SJSA1 (cell line): ENCODE measurements around the gene KRTAP4-11. TPM values are rescaled to one million over a fixed set of nuclear protein-coding genes. Genes with fewer than 3 reads are reported as not detected.
"Not testable (repeated sequence)": the region's sequence is repeated elsewhere in the genome, so short reads cannot be mapped to it uniquely, and the experiment has no call there.

ENCODE experiments used
- DNase-seq, 2 experiments: peaks; one replicate each; pipeline ENCODE4 v3.0.0-alpha.2; 2015 to 2020; ENCODE audit warnings: low spot score in 2 of 2, low read depth in 1 of 2
- H3K27ac ChIP-seq: fragments of 250-450 bp; sonication (Bioruptor Pico); 2 replicates; pipeline ENCODE4 v1.5.1; 2020; ENCODE audit warnings: mild to moderate bottlenecking, moderate library complexity
- H3K27me3 ChIP-seq: fragments of 250-450 bp; sonication (Bioruptor Pico); replicated peaks from 2 replicates; pipeline ENCODE4 v1.5.1; 2020; ENCODE audit warnings: mild to moderate bottlenecking, moderate library complexity
- H3K36me3 ChIP-seq: fragments of 250-450 bp; sonication (Bioruptor Pico); 2 replicates; pipeline ENCODE4 v1.5.1; 2020; ENCODE audit warnings: mild to moderate bottlenecking
- H3K4me1 ChIP-seq: fragments of 250-450 bp; sonication (Bioruptor Pico); replicated peaks from 2 replicates; pipeline ENCODE4 v1.6.1; 2021; ENCODE audit warnings: mild to moderate bottlenecking
- H3K4me3 ChIP-seq: fragments of 250-450 bp; sonication (Bioruptor Pico); 2 replicates; pipeline ENCODE4 v1.5.1; 2020; ENCODE audit warnings: mild to moderate bottlenecking
- H3K9me3 ChIP-seq: fragments of 250-450 bp; sonication (Bioruptor Pico); replicated peaks from 2 replicates; pipeline ENCODE4 v1.5.1; 2020; ENCODE audit warnings: mild to moderate bottlenecking
- total RNA-seq: library from RNA; depleted of rRNA; stranded (reverse); fragments of >200 nt; shearing (Covaris generic); gene quantifications from 2 replicates; pipeline ENCODE4 v1.2.3, GENCODE V29; 2014

Gene KRTAP4-11
- total RNA-seq, 1 experiment from 2014 or later: not detected

DNA sequence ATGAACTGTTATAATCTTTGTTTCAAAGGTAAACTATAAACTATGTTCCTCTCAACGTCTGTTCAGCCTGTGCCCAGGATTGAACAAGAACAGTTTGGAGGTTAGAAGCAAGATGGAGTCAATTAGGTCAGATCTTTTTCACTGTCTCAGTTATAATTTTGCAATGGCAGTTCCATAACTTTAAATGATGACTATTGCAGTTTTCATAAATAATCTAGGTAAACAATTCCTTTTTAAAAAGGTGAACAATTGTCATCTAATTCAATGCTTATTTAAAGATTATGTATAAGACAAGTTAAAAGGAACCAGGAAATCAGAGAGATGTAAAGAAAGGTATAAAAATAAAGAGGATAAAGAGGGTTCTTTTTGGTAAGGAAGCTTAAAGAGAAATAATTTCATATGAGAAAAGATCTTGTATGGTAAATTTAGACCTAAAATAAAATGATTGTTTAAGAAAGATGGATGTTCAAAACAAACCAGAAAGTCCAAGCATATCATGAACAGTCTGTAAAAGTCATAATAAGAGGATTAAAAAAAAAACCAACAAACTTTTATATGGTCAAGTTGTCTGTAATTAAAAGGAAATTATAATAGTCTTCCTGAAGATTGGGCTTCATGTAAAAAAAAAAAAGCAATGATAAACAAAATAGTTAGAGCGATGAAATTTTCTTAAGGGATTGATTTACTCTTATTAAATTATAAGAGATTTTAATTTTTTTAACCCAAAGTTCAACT, 6.9 kb downstream of the KRTAP4-11 start:
- no peak for DNase-seq
- Histone ChIP-seq H3K36me3 (no peaks in the 10 kb centered on the region), H3K27me3 (no peaks in the 10 kb centered on the region), H3K4me1 (peaks cover 4% of the 10 kb centered on the region), H3K27ac (no peak overlapping the region), H3K9me3 (no peaks in the 10 kb centered on the region), H3K4me3 (no peak overlapping the region)

- H3K36me3 ChIP-seq, H3K27ac ChIP-seq, H3K4me3 ChIP-seq: not testable (repeated sequence)
Observed at GRCh38 chr17:41108728-41109386, 9.3 kb downstream of the KRTAP4-11 start.

GRCh38 chr17:41107941-41108450, 10.2 kb downstream of the KRTAP4-11 start:
- Histone ChIP-seq H3K36me3 (no peaks in the 10 kb centered on the region), H3K27ac (no peak overlapping the region), H3K4me3 (no peak overlapping the region), H3K4me1 (peaks cover 15% of the 10 kb centered on the region), H3K9me3 (no peaks in the 10 kb centered on the region), H3K27me3 (no peaks in the 10 kb centered on the region)
- DNase-seq: no peak

More at GRCh38 chr17:41108728-41109386, 9.3 kb downstream of the KRTAP4-11 start:
- not testable (repeated sequence) for H3K27me3 ChIP-seq, DNase-seq, H3K4me1 ChIP-seq, H3K9me3 ChIP-seq

GRCh38 chr17:41105347-41105746, 12.8 kb downstream of the KRTAP4-11 start, which contains the start of gene KRTAP4-9:
KRTAP4-9 (plus strand) TSS chr17:41105389; CDS start chr17:41105389, 0 bp downstream.
- H3K9me3 ChIP-seq, H3K36me3 ChIP-seq, H3K4me3 ChIP-seq, H3K27me3 ChIP-seq, DNase-seq: not testable (repeated sequence)
- Histone ChIP-seq H3K4me1 (peaks cover 15% of the 10 kb centered on the region), H3K27ac (peak within 1 kb of the TSS; percentile 56)

DNA sequence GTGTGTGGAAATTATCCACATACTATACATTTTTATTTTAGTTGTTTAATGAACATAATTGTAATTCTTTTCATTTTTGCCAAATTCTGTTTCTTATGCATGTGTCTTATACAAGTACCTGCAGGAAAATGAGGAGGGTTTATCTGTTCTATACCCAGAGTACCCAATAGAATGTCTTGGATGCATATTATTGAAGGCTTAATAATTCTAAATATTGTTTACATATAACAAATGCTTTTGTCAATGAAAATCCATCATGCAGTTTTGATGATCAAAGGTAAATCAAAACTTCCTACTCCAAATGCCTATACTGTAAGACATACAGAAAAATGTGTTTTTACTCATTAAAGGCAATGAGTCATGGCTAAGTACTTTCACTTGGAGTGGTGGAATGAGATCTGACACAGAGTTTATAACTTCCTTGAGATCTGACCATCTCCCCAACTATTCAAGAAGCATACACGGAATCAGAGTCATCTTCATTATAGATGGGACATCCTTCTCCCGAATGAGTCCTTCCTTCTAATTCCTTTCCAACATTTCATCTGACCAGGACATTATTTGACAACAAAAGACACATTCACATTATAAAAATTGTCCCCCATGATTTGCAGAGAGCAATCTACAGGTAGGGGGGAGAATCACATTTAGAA, 13.7 kb downstream of the KRTAP4-11 start:
- not testable (repeated sequence) for H3K27me3 ChIP-seq, H3K36me3 ChIP-seq, H3K4me3 ChIP-seq, H3K9me3 ChIP-seq
- DNase-seq: peak in 1 of 2 experiments; percentile 37
- H3K27ac ChIP-seq: peak overlapping the region; percentile 56
- H3K4me1 ChIP-seq: peaks cover 20% of the 10 kb centered on the region

GRCh38 chr17:41103896-41104295, 14.3 kb downstream of the KRTAP4-11 start:
- Histone ChIP-seq H3K4me3 (no peak overlapping the region), H3K9me3 (no peaks in the 10 kb centered on the region), H3K4me1 (peaks cover 21% of the 10 kb centered on the region), H3K27ac (peak overlapping the region; percentile 56), H3K36me3 (no peaks in the 10 kb centered on the region), H3K27me3 (no peaks in the 10 kb centered on the region)
- peak in 1 of 2 experiments; percentile 46 for DNase-seq

DNA sequence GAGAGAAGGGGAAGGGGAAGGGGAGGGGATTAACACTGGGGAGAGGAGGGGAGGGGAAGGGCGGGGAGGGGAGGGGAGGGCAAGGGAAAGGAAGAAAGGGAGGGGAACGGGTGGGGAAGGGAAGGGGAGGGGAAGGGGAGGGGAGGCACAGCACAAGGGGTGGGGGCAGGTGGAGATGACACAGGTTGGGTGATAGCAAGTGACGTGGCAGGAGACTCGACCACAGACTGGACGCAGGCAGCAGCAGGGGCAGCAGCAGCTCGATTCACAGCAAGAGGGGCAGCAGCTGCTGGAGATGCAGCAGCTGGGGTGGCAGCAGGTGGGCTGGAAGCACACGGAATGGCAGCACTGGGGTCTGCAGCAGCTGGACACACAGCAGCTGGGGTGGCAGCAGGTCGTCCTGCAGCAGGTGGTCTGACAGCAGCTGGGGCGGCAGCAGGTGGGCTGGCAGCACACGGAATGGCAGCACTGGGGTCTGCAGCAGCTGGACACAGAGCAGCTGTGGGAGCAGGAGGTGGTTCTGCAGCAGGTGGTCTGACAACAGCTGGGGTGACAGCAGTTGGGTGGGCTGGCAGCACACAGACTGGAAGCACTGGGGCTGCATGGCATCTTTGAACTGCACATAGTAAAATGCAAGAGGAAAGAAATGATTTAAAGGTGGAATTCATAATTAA, 16.4 kb downstream of the KRTAP4-11 start, which contains the start of gene KRTAP4-16:
Gene KRTAP4-16, minus strand, starts transcription at position 624 of the 674 bp plus-strand sequence. Its CDS starts 0 bp downstream, at position 624.
- no peaks in the 10 kb centered on the region for H3K36me3 ChIP-seq
- DNase-seq: no peak
- peaks cover 22% of the 10 kb centered on the region for H3K4me1 ChIP-seq
- H3K4me3 ChIP-seq: no peak within 1 kb of the TSS
- no peaks in the 10 kb centered on the region for H3K9me3 ChIP-seq
- no peak within 1 kb of the TSS for H3K27ac ChIP-seq
- H3K27me3 ChIP-seq: no peaks in the 10 kb centered on the region

DNA sequence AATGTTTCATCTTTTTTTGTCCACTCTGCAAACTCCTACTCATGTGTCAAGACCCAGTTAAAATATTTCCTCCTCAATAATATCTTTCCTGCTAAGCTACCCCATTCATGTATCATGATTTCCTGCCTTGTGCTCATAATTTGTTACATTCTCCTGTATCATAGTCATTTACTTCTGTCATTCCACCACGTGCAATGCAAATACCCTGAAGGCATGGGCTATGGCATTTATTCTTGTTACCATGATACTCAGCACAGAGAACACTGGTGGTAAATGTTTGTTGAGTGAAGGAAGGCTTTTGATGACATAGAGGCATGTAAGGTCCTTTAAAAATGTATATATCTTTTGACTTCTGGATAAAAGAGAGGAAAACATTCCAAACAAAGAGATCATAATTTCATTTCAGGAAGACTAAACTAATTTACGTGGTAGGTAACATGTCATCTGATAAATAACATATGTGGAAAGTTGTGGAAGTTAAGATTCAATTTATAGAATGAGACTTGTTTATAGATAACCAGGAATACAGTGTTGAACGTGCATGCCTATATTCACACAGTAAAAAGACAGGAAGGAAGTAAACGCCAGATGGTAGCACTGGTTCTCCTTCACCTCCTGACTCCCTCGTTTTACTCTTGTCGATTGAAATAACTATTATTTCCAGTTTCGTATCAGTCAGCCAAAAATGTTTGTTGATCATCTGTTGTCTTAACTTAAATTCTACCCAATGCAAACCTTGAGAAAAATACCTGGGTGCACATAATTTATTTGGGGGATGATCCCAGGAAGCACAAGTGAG, 18.3 kb downstream of the KRTAP4-11 start:
- not testable (repeated sequence) for H3K27me3 ChIP-seq, H3K36me3 ChIP-seq, H3K4me3 ChIP-seq, H3K9me3 ChIP-seq
- peak; percentile 57 to 72 for DNase-seq
- H3K27ac ChIP-seq: peak overlapping the region; percentile 60
- peaks cover 19% of the 10 kb centered on the region for H3K4me1 ChIP-seq

- no peaks in the 10 kb centered on the region for H3K36me3 ChIP-seq
- no peaks in the 10 kb centered on the region for H3K27me3 ChIP-seq
- H3K4me1 ChIP-seq: peaks cover 16% of the 10 kb centered on the region
- no peak overlapping the region for H3K4me3 ChIP-seq
- DNase-seq: no peak
- no peak overlapping the region for H3K27ac ChIP-seq
- H3K9me3 ChIP-seq: no peaks in the 10 kb centered on the region
Observed at GRCh38 chr17:41098481-41098880, 19.7 kb downstream of the KRTAP4-11 start.

GRCh38 chr17:41098042-41098441, 20.1 kb downstream of the KRTAP4-11 start, which contains the start of gene KRTAP4-8:
KRTAP4-8 (minus strand) TSS chr17:41098142; CDS start chr17:41098084, 58 bp downstream.
- DNase-seq: no peak
- no peak within 1 kb of the TSS for H3K4me3 ChIP-seq
- H3K27me3 ChIP-seq: no peaks in the 10 kb centered on the region
- H3K27ac ChIP-seq: no peak within 1 kb of the TSS
- H3K36me3 ChIP-seq: no peaks in the 10 kb centered on the region
- peaks cover 12% of the 10 kb centered on the region for H3K4me1 ChIP-seq
- no peaks in the 10 kb centered on the region for H3K9me3 ChIP-seq

- Histone ChIP-seq H3K9me3 (no peaks in the 10 kb centered on the region), H3K4me1 (peaks cover 12% of the 10 kb centered on the region), H3K4me3 (no peak overlapping the region), H3K27ac (no peak overlapping the region), H3K36me3 (no peaks in the 10 kb centered on the region), H3K27me3 (no peaks in the 10 kb centered on the region)
- DNase-seq: no peak
Observed at GRCh38 chr17:41096055-41096454, 22.1 kb downstream of the KRTAP4-11 start.

DNA sequence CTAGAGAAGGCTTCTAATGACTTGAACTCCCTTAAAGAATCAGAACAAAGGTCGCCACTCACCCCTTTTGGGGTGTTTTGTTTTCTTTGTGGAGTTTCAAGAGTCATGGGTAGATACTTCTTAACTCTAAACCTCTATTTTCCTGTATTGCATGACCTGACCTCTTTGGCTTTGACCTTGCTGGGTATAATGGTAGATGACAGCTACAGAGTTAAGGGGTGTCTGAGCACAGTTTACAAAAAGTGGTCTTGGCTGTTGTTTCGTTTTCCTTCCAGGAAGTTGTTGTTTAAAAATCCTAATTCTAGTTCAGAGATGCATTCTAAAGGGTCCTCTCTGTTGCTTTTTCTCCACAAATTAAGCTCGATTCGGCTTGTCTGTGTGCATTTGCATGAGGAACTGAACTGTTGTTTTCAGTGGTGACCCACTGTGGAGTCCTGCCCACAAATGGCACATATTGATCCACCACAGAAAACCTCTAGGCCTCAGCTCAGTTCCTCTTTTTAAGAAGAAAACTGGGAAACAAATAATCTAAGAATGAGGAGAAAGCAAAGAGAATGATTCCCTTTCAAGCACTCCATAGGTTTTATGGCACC, 29.3 kb downstream of the KRTAP4-11 start:
- H3K4me3 ChIP-seq, H3K9me3 ChIP-seq, H3K4me1 ChIP-seq, H3K27ac ChIP-seq, H3K36me3 ChIP-seq, H3K27me3 ChIP-seq, DNase-seq: not testable (repeated sequence)
